Neural cell (in vitro differentiated cells): Measurements from ENCODE around the gene SHISAL1.

ENCODE experiments used
- CTCF ChIP-seq: fragments of 450-650 bp; IDR thresholded peaks from 2 replicates; pipeline ENCODE4 v1.5.1; 2014; ENCODE audit warnings: antibody characterized with exemption, mild to moderate bottlenecking, moderate library complexity; ENCODE audit not compliant: poor library complexity, severe bottlenecking
- EP300 ChIP-seq: fragments of 450-650 bp; conservative IDR thresholded peaks from 2 replicates; pipeline ENCODE4 v1.6.1; 2014; ENCODE audit warnings: antibody characterized with exemption, mild to moderate bottlenecking, moderate library complexity; ENCODE audit not compliant: poor library complexity, severe bottlenecking
- EZH2 ChIP-seq: fragments of 200-600, 300-800 bp; shearing (Covaris generic), sonication (generic); IDR thresholded peaks from 2 replicates; pipeline ENCODE4 v1.6.1; 2014; ENCODE audit warnings: antibody characterized with exemption, low read length, borderline replicate concordance, mild to moderate bottlenecking; ENCODE audit not compliant: insufficient read depth, poor library complexity, severe bottlenecking
- MXI1 ChIP-seq: fragments of 450-650 bp; conservative IDR thresholded peaks from 2 replicates; pipeline ENCODE4 v1.6.1; 2014; ENCODE audit warnings: antibody characterized with exemption, mild to moderate bottlenecking; ENCODE audit not compliant: poor library complexity, severe bottlenecking
- POLR2AphosphoS5 ChIP-seq: IDR thresholded peaks from 2 replicates; pipeline ENCODE4 v1.6.1; 2012
- RAD21 ChIP-seq: fragments of 450-650 bp; conservative IDR thresholded peaks from 2 replicates; pipeline ENCODE4 v1.6.1; 2014; ENCODE audit warnings: antibody characterized with exemption, mild to moderate bottlenecking, moderate library complexity
- REST ChIP-seq: IDR thresholded peaks from 2 replicates; pipeline ENCODE4 v1.6.1; 2012; ENCODE audit warnings: borderline replicate concordance
- TAF1 ChIP-seq: IDR thresholded peaks from 2 replicates; pipeline ENCODE4 v1.6.1; 2012; ENCODE audit warnings: low read depth

GRCh38 chr22:44348971-44349560, 36.3 kb upstream of the SHISAL1 start:
- TF ChIP-seq CTCF (no peak), EZH2 (no peak), EP300 (no peak), RAD21 (no peak), TAF1 (no peak), POLR2AphosphoS5 (no peak), REST (no peak), MXI1 (no peak)
